ENCODE results near the gene SCYL1. TPM values are rescaled to one million over a fixed set of nuclear protein-coding genes. Genes with fewer than 3 reads are reported as not detected.

Gene SCYL1
- total and polyA plus RNA-seq, 2 donors from 2014 or later, result 72.2 to 78.9 TPM

GRCh38 chr11:65503949-65504673 is 20.8 kb upstream of the SCYL1 start:
- H3K27me3 ChIP-seq (ENCODE audit: control insufficient read depth, insufficient read depth, low read length), result no peaks in the 10 kb centered on the region
- intact Hi-C loops (cut with DNase I), result loop anchor here (5.0 kb wide), 1 partner anchor 77 kb away; no protein-coding TSS in a partner anchor
- TF ChIP-seq, protein P1, sequence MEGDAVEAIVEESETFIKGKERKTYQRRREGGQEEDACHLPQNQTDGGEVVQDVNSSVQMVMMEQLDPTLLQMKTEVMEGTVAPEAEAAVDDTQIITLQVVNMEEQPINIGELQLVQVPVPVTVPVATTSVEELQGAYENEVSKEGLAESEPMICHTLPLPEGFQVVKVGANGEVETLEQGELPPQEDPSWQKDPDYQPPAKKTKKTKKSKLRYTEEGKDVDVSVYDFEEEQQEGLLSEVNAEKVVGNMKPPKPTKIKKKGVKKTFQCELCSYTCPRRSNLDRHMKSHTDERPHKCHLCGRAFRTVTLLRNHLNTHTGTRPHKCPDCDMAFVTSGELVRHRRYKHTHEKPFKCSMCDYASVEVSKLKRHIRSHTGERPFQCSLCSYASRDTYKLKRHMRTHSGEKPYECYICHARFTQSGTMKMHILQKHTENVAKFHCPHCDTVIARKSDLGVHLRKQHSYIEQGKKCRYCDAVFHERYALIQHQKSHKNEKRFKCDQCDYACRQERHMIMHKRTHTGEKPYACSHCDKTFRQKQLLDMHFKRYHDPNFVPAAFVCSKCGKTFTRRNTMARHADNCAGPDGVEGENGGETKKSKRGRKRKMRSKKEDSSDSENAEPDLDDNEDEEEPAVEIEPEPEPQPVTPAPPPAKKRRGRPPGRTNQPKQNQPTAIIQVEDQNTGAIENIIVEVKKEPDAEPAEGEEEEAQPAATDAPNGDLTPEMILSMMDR (IDR thresholded peaks at IDR 0.05; ENCODE audit: borderline replicate concordance, extremely low read depth, insufficient read depth), result no peak
- H3K27ac ChIP-seq (ENCODE audit: low read depth in 2 of 2, low read length in 2 of 2), result peak overlapping the region; percentile 99
- DNase-seq, result peak in 2 of 5 donors; percentile 78 to 80
- no peaks in the 10 kb centered on the region for H3K9me3 ChIP-seq (ENCODE audit: control insufficient read depth in 2 of 3, insufficient read depth in 1 of 3, low read length in 3 of 3)
- H3K4me3 ChIP-seq (ENCODE audit: low read length in 3 of 3), result peak overlapping the region; percentile 81 to 97 (median 93)
- no peak for FAIRE-seq
- H3K36me3 ChIP-seq (ENCODE audit: control insufficient read depth in 2 of 3, insufficient read depth in 3 of 3, low read length in 3 of 3), result peaks cover 38 to 66% (median 43%) of the 10 kb centered on the region in 3 donors
- H3K9ac ChIP-seq (ENCODE audit: low read length in 3 of 3), result peak overlapping the region; percentile 84 to 100 (median 100)
- H3K4me1 ChIP-seq (ENCODE audit: control insufficient read depth in 2 of 3, insufficient read depth in 2 of 3, low read depth in 1 of 3, low read length in 3 of 3), result peaks cover 0 to 10% (median 6%) of the 10 kb centered on the region in 3 donors

- H3K36me3 ChIP-seq (ENCODE audit: control insufficient read depth in 2 of 3, insufficient read depth in 3 of 3, low read length in 3 of 3), result peaks cover 38 to 66% (median 43%) of the 10 kb centered on the region in 3 donors
- FAIRE-seq (no peak), DNase-seq (peak in 1 of 5 donors; percentile 60)
- TF ChIP-seq, protein P1 (IDR thresholded peaks at IDR 0.05; ENCODE audit: borderline replicate concordance, extremely low read depth, insufficient read depth), result no peak
- intact Hi-C loops (cut with DNase I), result loop anchor here (5.0 kb wide), 2 partner anchors 78 to 88 kb away; no protein-coding TSS in a partner anchor
- H3K9me3 ChIP-seq (ENCODE audit: control insufficient read depth in 2 of 3, insufficient read depth in 1 of 3, low read length in 3 of 3), result no peaks in the 10 kb centered on the region
- H3K4me1 ChIP-seq (ENCODE audit: control insufficient read depth in 2 of 3, insufficient read depth in 2 of 3, low read depth in 1 of 3, low read length in 3 of 3), result peaks cover 0 to 10% (median 6%) of the 10 kb centered on the region in 3 donors
- peak overlapping the region; percentile 81 to 97 (median 93) for H3K4me3 ChIP-seq (ENCODE audit: low read length in 3 of 3)
- peak overlapping the region; percentile 99 for H3K27ac ChIP-seq (ENCODE audit: low read depth in 2 of 2, low read length in 2 of 2)
- no peaks in the 10 kb centered on the region for H3K27me3 ChIP-seq (ENCODE audit: control insufficient read depth, insufficient read depth, low read length)
- H3K9ac ChIP-seq (ENCODE audit: low read length in 3 of 3), result peak overlapping the region; percentile 84 to 100 (median 100)
Measured at GRCh38 chr11:65504674-65505465, 20.0 kb upstream of the SCYL1 start.

GRCh38 chr11:65505466-65506289 is 19.2 kb upstream of the SCYL1 start:
- peak overlapping the region; percentile 81 to 97 (median 93) for H3K4me3 ChIP-seq (ENCODE audit: low read length in 3 of 3)
- DNase-seq (peak in 2 of 5 donors; percentile 47 to 56), FAIRE-seq (no peak)
- H3K36me3 ChIP-seq (ENCODE audit: control insufficient read depth in 2 of 3, insufficient read depth in 3 of 3, low read length in 3 of 3), result peaks cover 38 to 59% (median 43%) of the 10 kb centered on the region in 3 donors
- intact Hi-C loops (cut with DNase I), result loop anchor here (5.0 kb wide), 1 partner anchor 88 kb away; no protein-coding TSS in a partner anchor
- H3K27ac ChIP-seq (ENCODE audit: low read depth in 2 of 2, low read length in 2 of 2), result peak overlapping the region; percentile 99
- H3K27me3 ChIP-seq (ENCODE audit: control insufficient read depth, insufficient read depth, low read length), result no peaks in the 10 kb centered on the region
- H3K4me1 ChIP-seq (ENCODE audit: control insufficient read depth in 2 of 3, insufficient read depth in 2 of 3, low read depth in 1 of 3, low read length in 3 of 3), result peaks cover 0 to 10% (median 6%) of the 10 kb centered on the region in 3 donors
- TF ChIP-seq, protein P1 (IDR thresholded peaks at IDR 0.05; ENCODE audit: borderline replicate concordance, extremely low read depth, insufficient read depth), result no peak
- H3K9ac ChIP-seq (ENCODE audit: low read length in 3 of 3), result peak overlapping the region; percentile 75 to 100 (median 84)
- H3K9me3 ChIP-seq (ENCODE audit: control insufficient read depth in 2 of 3, insufficient read depth in 1 of 3, low read length in 3 of 3), result no peaks in the 10 kb centered on the region
